Endothelial cell (in vitro differentiated cells): ENCODE measurements around the gene ZSWIM5. TPM values are rescaled to one million over a fixed set of nuclear protein-coding genes. Genes with fewer than 3 reads are reported as not detected.

Source experiments
- DNase-seq: peaks from one replicate; pipeline ENCODE4 v3.0.0; 2021; ENCODE audit warnings: low spot score
- H3K27ac Mint-ChIP-seq: one replicate; pipeline ENCODE4 v1.8.0; 2021; ENCODE audit warnings: mixed read lengths, inconsistent platforms; ENCODE audit not compliant: unreplicated experiment
- H3K27me3 Mint-ChIP-seq: one replicate; pipeline ENCODE4 v1.8.0; 2021; ENCODE audit warnings: mild to moderate bottlenecking, moderate library complexity, mixed read lengths, inconsistent platforms; ENCODE audit not compliant: unreplicated experiment
- H3K36me3 Mint-ChIP-seq: one replicate; pipeline ENCODE4 v1.8.0; 2021; ENCODE audit warnings: mild to moderate bottlenecking, low read depth, mixed read lengths, inconsistent platforms; ENCODE audit not compliant: unreplicated experiment
- H3K4me1 Mint-ChIP-seq: one replicate; pipeline ENCODE4 v1.8.0; 2021; ENCODE audit warnings: mild to moderate bottlenecking, mixed read lengths, inconsistent platforms; ENCODE audit not compliant: unreplicated experiment
- H3K4me3 Mint-ChIP-seq: one replicate; pipeline ENCODE4 v1.8.0; 2021; ENCODE audit warnings: mild to moderate bottlenecking, mixed read lengths, inconsistent platforms; ENCODE audit not compliant: unreplicated experiment
- H3K9me3 Mint-ChIP-seq: one replicate; pipeline ENCODE4 v1.8.0; 2021; ENCODE audit warnings: mixed read lengths, inconsistent platforms; ENCODE audit not compliant: unreplicated experiment
- CTCF ChIP-seq: fragments of 200-600 bp; sonication (generic); IDR thresholded peaks from one replicate; pipeline ENCODE4 v1.5.0; 2021; ENCODE audit warnings: antibody characterized with exemption; ENCODE audit not compliant: unreplicated experiment
- total RNA-seq: library from RNA; stranded (reverse); fragmentation: NEBNext Ultra II Directional; extraction: Animal tissue kit (Norgen Biotek cat#: 25700); gene quantifications from one replicate; pipeline ENCODE4 v1.2.1, GENCODE V29; 2021; ENCODE audit not compliant: unreplicated experiment

The ZSWIM5 gene
- total RNA-seq, 1 donor from 2014 or later = 6.6 TPM

GRCh38 chr1:45012639-45013278 lies 193.6 kb downstream of the ZSWIM5 start:
- Mint-ChIP-seq H3K4me1 (peaks cover 34% of the 10 kb centered on the region), H3K27ac (peak overlapping the region; percentile 89), H3K27me3 (peaks cover 18% of the 10 kb centered on the region), H3K36me3 (peaks cover 42% of the 10 kb centered on the region), H3K4me3 (peak overlapping the region; percentile 92), H3K9me3 (no peaks in the 10 kb centered on the region)
- peak; percentile 53 for DNase-seq
- no peak for TF ChIP-seq CTCF

DNA sequence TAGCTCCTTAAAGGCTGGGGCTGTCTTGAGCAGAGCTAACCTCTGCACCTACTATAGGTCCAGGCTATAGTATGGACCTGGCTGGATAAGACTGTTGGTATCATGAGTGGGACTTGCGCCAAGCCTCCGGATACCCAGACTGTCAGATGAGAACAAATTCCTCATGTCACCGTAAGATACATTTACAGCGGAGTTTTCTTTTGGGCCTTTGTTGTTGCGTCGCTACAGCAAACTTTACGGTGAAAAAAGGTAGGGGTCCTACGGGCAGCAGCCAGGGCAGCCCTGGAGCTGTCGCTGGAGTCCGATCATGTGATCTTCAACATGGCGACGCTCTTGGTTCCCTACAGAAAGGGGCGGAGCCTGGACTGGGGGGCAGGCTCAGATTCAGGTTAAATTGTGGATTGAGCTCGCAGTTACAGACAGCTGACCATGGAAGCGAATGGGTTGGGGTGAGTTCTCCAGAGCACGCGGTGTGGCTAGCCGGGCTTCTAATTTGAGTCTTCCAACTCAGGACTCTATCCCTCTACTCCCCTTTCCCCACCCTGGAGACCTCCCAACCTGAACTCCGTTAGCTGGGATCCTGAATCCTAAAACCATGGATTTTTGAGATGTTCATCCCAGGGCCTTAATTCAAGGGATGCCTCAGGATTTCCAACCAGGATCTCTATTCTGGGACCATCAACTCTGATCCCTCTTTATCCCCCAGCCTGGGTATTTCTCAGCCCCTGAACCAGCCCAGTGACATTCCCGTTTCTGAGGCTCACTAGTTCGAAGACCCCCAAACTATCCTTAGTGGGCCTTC lies 194.4 kb downstream of the ZSWIM5 start, which contains the start of gene UROD:
UROD (plus strand) TSS at position 418 of the 802 bp plus-strand sequence; CDS start at position 430, 12 bp downstream.
- Mint-ChIP-seq H3K4me1 (peaks cover 34% of the 10 kb centered on the region), H3K27ac (peak within 1 kb of the TSS; percentile 89), H3K4me3 (peak within 1 kb of the TSS; percentile 92), H3K36me3 (peaks cover 44% of the 10 kb centered on the region), H3K9me3 (no peaks in the 10 kb centered on the region), H3K27me3 (peaks cover 19% of the 10 kb centered on the region)
- no peak for TF ChIP-seq CTCF
- peak; percentile 87 for DNase-seq

GRCh38 chr1:45010855-45011811 lies 195.3 kb downstream of the ZSWIM5 start, which contains the start of gene HECTD3:
Gene HECTD3 (minus strand): TSS chr1:45011324. CDS start chr1:45011257, 67 bp downstream.
- H3K27ac Mint-ChIP-seq = peak within 1 kb of the TSS; percentile 89
- peaks cover 34% of the 10 kb centered on the region for H3K4me1 Mint-ChIP-seq
- peak; percentile 56 for DNase-seq
- TF ChIP-seq CTCF = no peak
- peaks cover 51% of the 10 kb centered on the region for H3K36me3 Mint-ChIP-seq
- peaks cover 17% of the 10 kb centered on the region for H3K27me3 Mint-ChIP-seq
- H3K9me3 Mint-ChIP-seq = no peaks in the 10 kb centered on the region
- peak within 1 kb of the TSS; percentile 92 for H3K4me3 Mint-ChIP-seq

- peaks cover 54% of the 10 kb centered on the region for H3K36me3 Mint-ChIP-seq
- H3K27ac Mint-ChIP-seq = no peak overlapping the region
- no peaks in the 10 kb centered on the region for H3K9me3 Mint-ChIP-seq
- DNase-seq = no peak
- peak overlapping the region; percentile 91 for H3K4me3 Mint-ChIP-seq
- peaks cover 34% of the 10 kb centered on the region for H3K4me1 Mint-ChIP-seq
- TF ChIP-seq CTCF = no peak
- H3K27me3 Mint-ChIP-seq = peaks cover 18% of the 10 kb centered on the region
Measured at GRCh38 chr1:45009956-45010854, 196.2 kb downstream of the ZSWIM5 start.
